IPS-NIHi7 (cell line): ENCODE measurements around the gene RC3H2.
"Not testable (repeated sequence)": the region's sequence is repeated elsewhere in the genome, so short reads cannot be mapped to it uniquely, and the experiment has no call there.

Source experiments
- DNase-seq: peaks from one replicate; pipeline ENCODE4 v3.0.0; 2012; ENCODE audit warnings: mixed read lengths; ENCODE audit errors: extremely low spot score

The RC3H2 gene

GRCh38 chr9:122918310-122918709, 13.2 kb upstream of the RC3H2 start:
- DNase-seq, result no peak

GRCh38 chr9:122912964-122913673, 8.0 kb upstream of the RC3H2 start, which contains the start of gene ZBTB6:
ZBTB6 (minus strand) TSS chr9:122913323; CDS start chr9:122912072, 1,251 bp downstream.
- DNase-seq, result peak; percentile 79

- no peak for DNase-seq
These were observed 7.5 kb upstream of the RC3H2 start for GRCh38 chr9:122912671-122912963.

GRCh38 chr9:122906122-122906521, 963 bp upstream of the RC3H2 start:
- not testable (repeated sequence) for DNase-seq

- DNase-seq, result peak; percentile 55
These were observed 715 bp downstream of the RC3H2 start for GRCh38 chr9:122904466-122904822.

- no peak for DNase-seq
These were observed 4.4 kb downstream of the RC3H2 start for GRCh38 chr9:122900791-122901190.

- no peak for DNase-seq
These were observed 7.2 kb downstream of the RC3H2 start for GRCh38 chr9:122897969-122898368.

- DNase-seq, result no peak
These were observed 16.7 kb downstream of the RC3H2 start for GRCh38 chr9:122888480-122888879.

- no peak for DNase-seq
These were observed 22.0 kb downstream of the RC3H2 start for GRCh38 chr9:122883125-122883524.

- DNase-seq, result no peak
These were observed 25.7 kb downstream of the RC3H2 start for GRCh38 chr9:122879443-122879842.

GRCh38 chr9:122875523-122875922, 29.6 kb downstream of the RC3H2 start:
- DNase-seq, result no peak

GRCh38 chr9:122867276-122867675, 37.9 kb downstream of the RC3H2 start:
- not testable (repeated sequence) for DNase-seq

GRCh38 chr9:122866079-122866478, 39.1 kb downstream of the RC3H2 start:
- no peak for DNase-seq

- no peak for DNase-seq
These were observed 39.9 kb downstream of the RC3H2 start for GRCh38 chr9:122865300-122865699.

GRCh38 chr9:122863407-122863806, 41.8 kb downstream of the RC3H2 start:
- DNase-seq, result no peak

GRCh38 chr9:122860319-122861142, 44.6 kb downstream of the RC3H2 start:
- DNase-seq, result no peak

- no peak for DNase-seq
These were observed 47.3 kb downstream of the RC3H2 start for GRCh38 chr9:122857815-122858214.

- DNase-seq, result not testable (repeated sequence)
These were observed 52.9 kb downstream of the RC3H2 start for GRCh38 chr9:122852085-122852786.

GRCh38 chr9:122848256-122848943, 56.8 kb downstream of the RC3H2 start:
- DNase-seq, result no peak

GRCh38 chr9:122846371-122846940, 58.7 kb downstream of the RC3H2 start:
- no peak for DNase-seq

GRCh38 chr9:122845116-122845515, 60.0 kb downstream of the RC3H2 start:
- no peak for DNase-seq

GRCh38 chr9:122844137-122844536, 61.0 kb downstream of the RC3H2 start:
- DNase-seq, result no peak
